ENCODE data around the gene BICC1.

DNA sequence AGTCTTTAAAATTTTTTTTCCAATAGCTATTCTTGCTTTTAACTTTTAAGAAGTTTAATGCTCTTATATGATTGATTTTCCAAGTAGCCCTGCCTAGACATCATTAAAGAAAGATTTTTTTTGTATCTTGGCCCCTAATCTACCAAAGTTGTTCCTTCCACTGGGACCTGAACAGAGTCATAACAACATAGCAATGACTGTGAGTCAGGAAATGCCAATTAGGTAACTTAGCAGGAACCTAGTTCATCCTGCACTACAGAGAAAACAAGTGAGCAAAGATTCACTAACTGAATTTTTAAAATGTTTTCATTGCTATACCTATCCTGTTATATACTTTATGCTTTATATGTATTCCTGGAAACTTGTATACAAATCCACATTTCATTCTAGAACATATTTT, 284.7 kb downstream of the BICC1 start:
- TF ChIP-seq, protein P1, sequence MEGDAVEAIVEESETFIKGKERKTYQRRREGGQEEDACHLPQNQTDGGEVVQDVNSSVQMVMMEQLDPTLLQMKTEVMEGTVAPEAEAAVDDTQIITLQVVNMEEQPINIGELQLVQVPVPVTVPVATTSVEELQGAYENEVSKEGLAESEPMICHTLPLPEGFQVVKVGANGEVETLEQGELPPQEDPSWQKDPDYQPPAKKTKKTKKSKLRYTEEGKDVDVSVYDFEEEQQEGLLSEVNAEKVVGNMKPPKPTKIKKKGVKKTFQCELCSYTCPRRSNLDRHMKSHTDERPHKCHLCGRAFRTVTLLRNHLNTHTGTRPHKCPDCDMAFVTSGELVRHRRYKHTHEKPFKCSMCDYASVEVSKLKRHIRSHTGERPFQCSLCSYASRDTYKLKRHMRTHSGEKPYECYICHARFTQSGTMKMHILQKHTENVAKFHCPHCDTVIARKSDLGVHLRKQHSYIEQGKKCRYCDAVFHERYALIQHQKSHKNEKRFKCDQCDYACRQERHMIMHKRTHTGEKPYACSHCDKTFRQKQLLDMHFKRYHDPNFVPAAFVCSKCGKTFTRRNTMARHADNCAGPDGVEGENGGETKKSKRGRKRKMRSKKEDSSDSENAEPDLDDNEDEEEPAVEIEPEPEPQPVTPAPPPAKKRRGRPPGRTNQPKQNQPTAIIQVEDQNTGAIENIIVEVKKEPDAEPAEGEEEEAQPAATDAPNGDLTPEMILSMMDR (IDR thresholded peaks at IDR 0.05): no peak
- TF ChIP-seq POLR2A (IDR thresholded peaks at IDR 0.05) (no peak), POLR2AphosphoS5 (IDR thresholded peaks at IDR 0.05) (no peak)
